Measurements from ENCODE around the gene RAB1A.

- TF ChIP-seq CTCF (IDR thresholded peaks at IDR 0.05; ENCODE audit: low read length): no peak
- no peak for TF ChIP-seq EZH2 (optimal IDR thresholded peaks at IDR 0.05; ENCODE audit: low read depth, low read length)
- TF ChIP-seq EZH2phosphoT487 (IDR thresholded peaks at IDR 0.05; ENCODE audit: low read length): no peak
Measured at GRCh38 chr2:65061146-65061909, 68.6 kb downstream of the RAB1A start.

All from MM.1S (cell line).